ENCODE data around the gene BANF1.

DNA sequence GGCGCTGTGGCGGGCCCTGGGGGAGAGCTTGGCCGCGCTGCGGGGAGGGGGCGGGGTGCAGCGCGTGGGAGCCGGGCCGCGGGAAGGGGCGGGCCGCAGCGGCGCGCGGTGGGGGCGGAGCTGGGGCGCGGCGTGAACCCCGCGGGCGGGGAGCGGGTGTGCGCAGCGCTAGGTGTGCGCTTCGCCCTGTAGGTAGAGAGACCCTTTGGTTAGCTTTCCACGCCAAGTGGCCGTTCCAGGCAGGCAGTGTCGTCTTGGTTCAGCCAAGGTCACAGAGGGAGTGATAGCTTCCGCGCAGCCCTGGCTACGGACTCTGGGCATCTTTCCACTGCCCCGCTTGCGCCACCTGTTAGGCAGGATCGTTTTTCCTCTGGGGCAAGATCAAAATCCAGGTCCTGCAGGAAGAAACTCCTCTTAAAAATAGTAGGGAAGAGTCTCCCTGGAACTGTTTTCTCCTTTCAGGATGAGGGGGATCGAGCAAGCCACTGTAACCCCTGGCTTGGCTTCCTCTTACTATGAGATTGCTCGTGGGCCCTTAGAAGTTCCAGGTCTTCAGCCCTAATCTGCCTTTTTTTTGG lies 434 bp downstream of the BANF1 start:
- TF ChIP-seq CTCF (IDR thresholded peaks at IDR 0.05) (peak in 1 of 6 experiments; percentile 12), POLR2A (IDR thresholded peaks at IDR 0.05) (no peak)
